GM18861 (cell line): ENCODE measurements around the gene HCAR2.
"Not testable (repeated sequence)": the region's sequence is repeated elsewhere in the genome, so short reads cannot be mapped to it uniquely, and the experiment has no call there.

ENCODE experiments used
- ATAC-seq: cut with Tn5 transposase; IDR thresholded peaks from one replicate; pipeline ENCODE4 v1.9.1; 2021; ENCODE audit not compliant: unreplicated experiment

Gene HCAR2

GRCh38 chr12:122716658-122717057 is 13.5 kb upstream of the HCAR2 start, which contains the start of gene HCAR3:
Gene HCAR3 (minus strand): TSS chr12:122716811. CDS start chr12:122716737, 74 bp downstream.
- ATAC-seq = not testable (repeated sequence)

- ATAC-seq = not testable (repeated sequence)
Observed at GRCh38 chr12:122715211-122715610, 12.1 kb upstream of the HCAR2 start.

- ATAC-seq = not testable (repeated sequence)
Observed at GRCh38 chr12:122713491-122714188, 10.5 kb upstream of the HCAR2 start.

- ATAC-seq = not testable (repeated sequence)
Observed at GRCh38 chr12:122711266-122711665, 8.1 kb upstream of the HCAR2 start.

- not testable (repeated sequence) for ATAC-seq
Observed at GRCh38 chr12:122710341-122710740, 7.2 kb upstream of the HCAR2 start.

GRCh38 chr12:122709287-122709686 is 6.1 kb upstream of the HCAR2 start:
- not testable (repeated sequence) for ATAC-seq

GRCh38 chr12:122703841-122704240 is 684 bp upstream of the HCAR2 start:
- ATAC-seq = not testable (repeated sequence)

GRCh38 chr12:122701481-122701880 is 1.7 kb downstream of the HCAR2 start:
- ATAC-seq = not testable (repeated sequence)

- ATAC-seq = not testable (repeated sequence)
Observed at GRCh38 chr12:122700038-122700710, 3.0 kb downstream of the HCAR2 start.

- not testable (repeated sequence) for ATAC-seq
Observed at GRCh38 chr12:122696922-122697321, 6.2 kb downstream of the HCAR2 start.

- ATAC-seq = no peak
Observed at GRCh38 chr12:122691566-122691965, 11.6 kb downstream of the HCAR2 start.

- no peak for ATAC-seq
Observed at GRCh38 chr12:122688291-122688690, 14.9 kb downstream of the HCAR2 start.

- no peak for ATAC-seq
Observed at GRCh38 chr12:122687086-122687485, 16.1 kb downstream of the HCAR2 start.

GRCh38 chr12:122686538-122686937 is 16.6 kb downstream of the HCAR2 start:
- ATAC-seq = no peak

- no peak for ATAC-seq
Observed at GRCh38 chr12:122684297-122684813, 18.8 kb downstream of the HCAR2 start.

- no peak for ATAC-seq
Observed at GRCh38 chr12:122681814-122682213, 21.3 kb downstream of the HCAR2 start.

GRCh38 chr12:122680989-122681388 is 22.2 kb downstream of the HCAR2 start:
- not testable (repeated sequence) for ATAC-seq

- not testable (repeated sequence) for ATAC-seq
Observed at GRCh38 chr12:122676781-122677180, 26.4 kb downstream of the HCAR2 start.

- ATAC-seq = not testable (repeated sequence)
Observed at GRCh38 chr12:122676015-122676414, 27.1 kb downstream of the HCAR2 start.

- no peak for ATAC-seq
Observed at GRCh38 chr12:122672515-122672914, 30.6 kb downstream of the HCAR2 start.

- no peak for ATAC-seq
Observed at GRCh38 chr12:122669397-122670070, 33.6 kb downstream of the HCAR2 start.
